CD4-positive, CD25-positive, alpha-beta regulatory T cell (primary cell): Measurements from ENCODE around the gene DYNLT2B. TPM values are rescaled to one million over a fixed set of nuclear protein-coding genes. Genes with fewer than 3 reads are reported as not detected.
A peak's percentile ranks its signal among the peaks of the same experiment; 100 is the strongest.
"Not testable (repeated sequence)": the region's sequence is repeated elsewhere in the genome, so short reads cannot be mapped to it uniquely, and the experiment has no call there.

Experiments
- ATAC-seq, 2 donors: fragments of 150-1000 bp; cut with Tn5 transposase; one replicate each; pipeline ENCODE4 v1.10.0; 2021; ENCODE audit warnings: low read depth in 2 of 2, moderate number of reproducible peaks in 2 of 2, moderate library complexity in 1 of 2
- DNase-seq, 3 donors: peaks; one replicate each; pipeline versions ENCODE4 v3.0.0 to v3.0.0-alpha.2; 2012 to 2022; ENCODE audit warnings: mixed read lengths in 1 of 3
- H3K27ac ChIP-seq: one replicate; pipeline ENCODE4 v1.7.0; 2013; ENCODE audit warnings: mild to moderate bottlenecking, low read length; ENCODE audit not compliant: insufficient read depth, poor library complexity, severe bottlenecking
- H3K27me3 ChIP-seq: one replicate; pipeline ENCODE4 v1.7.0; 2013; ENCODE audit warnings: low read length; ENCODE audit not compliant: control insufficient read depth, insufficient read depth
- H3K36me3 ChIP-seq: one replicate; pipeline ENCODE4 v1.7.0; 2013; ENCODE audit warnings: mild to moderate bottlenecking, low read length, moderate library complexity; ENCODE audit not compliant: control insufficient read depth, insufficient read depth
- H3K4me1 ChIP-seq: 2 replicates; pipeline ENCODE4 v1.7.0; 2013; ENCODE audit warnings: mild to moderate bottlenecking, low read length; ENCODE audit not compliant: insufficient read depth, control insufficient read depth, poor library complexity, severe bottlenecking
- H3K4me3 ChIP-seq: one replicate; pipeline ENCODE4 v1.7.0; 2013; ENCODE audit warnings: low read depth, mild to moderate bottlenecking, low read length, moderate library complexity
- H3K9me3 ChIP-seq, 2 experiments: 1 replicate in 1 of 2; 2 replicates in 1 of 2; pipeline ENCODE4 v1.7.0; 2013; ENCODE audit warnings: low read length in 2 of 2, mild to moderate bottlenecking in 1 of 2, moderate library complexity in 1 of 2; ENCODE audit not compliant: control insufficient read depth in 2 of 2
- H3K27ac Mint-ChIP-seq, 3 donors: one replicate each; pipeline ENCODE4 v1.8.0; 2020 to 2022; ENCODE audit warnings: mild to moderate bottlenecking in 3 of 3, mixed read lengths in 3 of 3, moderate library complexity in 2 of 3
- H3K27me3 Mint-ChIP-seq: one replicate; pipeline ENCODE4 v1.8.0; 2022; ENCODE audit warnings: mild to moderate bottlenecking, mixed read lengths
- H3K36me3 Mint-ChIP-seq: one replicate; pipeline ENCODE4 v1.8.0; 2020; ENCODE audit warnings: mixed read lengths
- H3K4me1 Mint-ChIP-seq, 4 donors: one replicate each; pipeline ENCODE4 v1.8.0; 2020 to 2022; ENCODE audit warnings: mixed read lengths in 4 of 4, mild to moderate bottlenecking in 1 of 4
- H3K4me3 Mint-ChIP-seq, 4 donors: one replicate each; pipeline ENCODE4 v1.8.0; 2020 to 2022; ENCODE audit warnings: mild to moderate bottlenecking in 4 of 4, mixed read lengths in 4 of 4, moderate library complexity in 3 of 4
- H3K9me3 Mint-ChIP-seq, 7 donors: one replicate each; pipeline ENCODE4 v1.8.0; 2020 to 2022; ENCODE audit warnings: mixed read lengths in 7 of 7, mild to moderate bottlenecking in 3 of 7, moderate library complexity in 2 of 7
- polyA plus RNA-seq, 4 donors: library from polyadenylated mRNA; unstranded; fragments of 300-500 nt; fragmentation: Illumina TruSeq; gene quantifications; one replicate each; pipeline ENCODE4 v1.2.3, GENCODE V29; 2021
- total RNA-seq: library from RNA; stranded (reverse); gene quantifications from one replicate; pipeline ENCODE4 v1.2.3, GENCODE V29; 2022

DYNLT2B gene
- total and polyA plus RNA-seq, 5 donors from 2014 or later, result 9.1 to 20.7 (median 16.6) TPM

GRCh38 chr3:196314597-196314996, 3.4 kb downstream of the DYNLT2B start:
- no peak for DNase-seq
- H3K4me3 Mint-ChIP-seq, result peak overlapping the region in 2 of 4 donors; percentile 19 to 85
- ATAC-seq, result no peak
- H3K9me3 Mint-ChIP-seq, result peaks cover 0 to 2% (median 0%) of the 10 kb centered on the region in 7 donors
- Histone ChIP-seq H3K9me3 (no peaks in the 10 kb centered on the region), H3K4me3 (no peak overlapping the region), H3K36me3 (no peaks in the 10 kb centered on the region), H3K27ac (peak overlapping the region; percentile 5), H3K4me1 (peaks cover 3% of the 10 kb centered on the region), H3K27me3 (no peaks in the 10 kb centered on the region)
- peaks cover 0 to 15% (median 7%) of the 10 kb centered on the region in 4 donors for H3K4me1 Mint-ChIP-seq
- H3K36me3 Mint-ChIP-seq, result no peaks in the 10 kb centered on the region
- peak overlapping the region; percentile 44 to 72 (median 68) for H3K27ac Mint-ChIP-seq
- H3K27me3 Mint-ChIP-seq, result no peaks in the 10 kb centered on the region

GRCh38 chr3:196314086-196314485, 4.0 kb downstream of the DYNLT2B start:
- not testable (repeated sequence) for H3K4me1 Mint-ChIP-seq, H3K27ac ChIP-seq, H3K9me3 ChIP-seq, H3K27me3 ChIP-seq, H3K36me3 ChIP-seq, DNase-seq, H3K4me1 ChIP-seq, H3K27me3 Mint-ChIP-seq, ATAC-seq, H3K36me3 Mint-ChIP-seq, H3K9me3 Mint-ChIP-seq, H3K4me3 ChIP-seq
- Mint-ChIP-seq H3K4me3 (peak overlapping the region in 2 of 4 donors; percentile 19 to 85), H3K27ac (peak overlapping the region in 1 of 3 donors; percentile 44)

- H3K4me1 Mint-ChIP-seq, H3K4me1 ChIP-seq, H3K4me3 ChIP-seq, DNase-seq, H3K27me3 ChIP-seq, ATAC-seq, H3K9me3 ChIP-seq, H3K36me3 ChIP-seq, H3K4me3 Mint-ChIP-seq, H3K27me3 Mint-ChIP-seq, H3K9me3 Mint-ChIP-seq, H3K27ac ChIP-seq: not testable (repeated sequence)
- peak overlapping the region in 1 of 3 donors; percentile 13 for H3K27ac Mint-ChIP-seq
- peaks cover 21% of the 10 kb centered on the region for H3K36me3 Mint-ChIP-seq
Observed at GRCh38 chr3:196302960-196303359, 15.1 kb downstream of the DYNLT2B start.

GRCh38 chr3:196302551-196302950, 15.5 kb downstream of the DYNLT2B start:
- H3K4me3 Mint-ChIP-seq, H3K36me3 ChIP-seq, H3K27ac ChIP-seq, ATAC-seq, H3K9me3 Mint-ChIP-seq, H3K4me1 ChIP-seq, H3K4me1 Mint-ChIP-seq, H3K4me3 ChIP-seq, H3K27me3 ChIP-seq, H3K9me3 ChIP-seq, H3K27me3 Mint-ChIP-seq, DNase-seq, H3K27ac Mint-ChIP-seq: not testable (repeated sequence)
- peaks cover 21% of the 10 kb centered on the region for H3K36me3 Mint-ChIP-seq

- peaks cover 21% of the 10 kb centered on the region for H3K36me3 Mint-ChIP-seq
- Histone ChIP-seq H3K27ac (no peak overlapping the region), H3K4me3 (no peak overlapping the region), H3K9me3 (no peaks in the 10 kb centered on the region), H3K4me1 (no peaks in the 10 kb centered on the region), H3K36me3 (no peaks in the 10 kb centered on the region), H3K27me3 (no peaks in the 10 kb centered on the region)
- no peaks in the 10 kb centered on the region for H3K9me3 Mint-ChIP-seq
- no peaks in the 10 kb centered on the region for H3K27me3 Mint-ChIP-seq
- H3K4me3 Mint-ChIP-seq, result no peak overlapping the region
- H3K27ac Mint-ChIP-seq, result no peak overlapping the region
- ATAC-seq (no peak), DNase-seq (no peak)
- peaks cover 0 to 8% (median 2%) of the 10 kb centered on the region in 4 donors for H3K4me1 Mint-ChIP-seq
Observed at GRCh38 chr3:196298521-196298920, 19.5 kb downstream of the DYNLT2B start.

GRCh38 chr3:196292286-196292923, 25.6 kb downstream of the DYNLT2B start:
- H3K9me3 Mint-ChIP-seq, result no peaks in the 10 kb centered on the region
- H3K36me3 Mint-ChIP-seq, result no peaks in the 10 kb centered on the region
- Histone ChIP-seq H3K27me3 (no peaks in the 10 kb centered on the region), H3K9me3 (no peaks in the 10 kb centered on the region), H3K36me3 (no peaks in the 10 kb centered on the region), H3K4me3 (no peak overlapping the region), H3K4me1 (peaks cover 6% of the 10 kb centered on the region), H3K27ac (no peak overlapping the region)
- peaks cover 3 to 15% (median 9%) of the 10 kb centered on the region in 4 donors for H3K4me1 Mint-ChIP-seq
- no peaks in the 10 kb centered on the region for H3K27me3 Mint-ChIP-seq
- ATAC-seq (no peak), DNase-seq (no peak)
- H3K4me3 Mint-ChIP-seq, result peak overlapping the region in 1 of 4 donors; percentile 70
- peak overlapping the region in 2 of 3 donors; percentile 20 to 86 for H3K27ac Mint-ChIP-seq

- H3K9me3 Mint-ChIP-seq, result no peaks in the 10 kb centered on the region
- Histone ChIP-seq H3K4me3 (peak overlapping the region; percentile 86), H3K9me3 (no peaks in the 10 kb centered on the region), H3K27ac (peak overlapping the region; percentile 89), H3K4me1 (peaks cover 33% of the 10 kb centered on the region), H3K36me3 (peaks cover 2% of the 10 kb centered on the region), H3K27me3 (no peaks in the 10 kb centered on the region)
- peaks cover 3% of the 10 kb centered on the region for H3K36me3 Mint-ChIP-seq
- H3K4me3 Mint-ChIP-seq, result peak overlapping the region; percentile 98 to 100 (median 99)
- ATAC-seq (no peak), DNase-seq (no peak)
- H3K4me1 Mint-ChIP-seq, result peaks cover 22 to 54% (median 42%) of the 10 kb centered on the region in 4 donors
- H3K27me3 Mint-ChIP-seq, result no peaks in the 10 kb centered on the region
- H3K27ac Mint-ChIP-seq, result peak overlapping the region; percentile 79 to 98 (median 98)
Observed at GRCh38 chr3:196288141-196288460, 29.9 kb downstream of the DYNLT2B start.
